ENCODE measurements around the gene CD300LD. TPM values are rescaled to one million over a fixed set of nuclear protein-coding genes. Genes with fewer than 3 reads are reported as not detected.

CD300LD gene
- total and polyA plus RNA-seq, 2 of the 8 experiments (the other 6 are each of a cell fraction or from before 2014, with no cell fraction given), result not detected

DNA sequence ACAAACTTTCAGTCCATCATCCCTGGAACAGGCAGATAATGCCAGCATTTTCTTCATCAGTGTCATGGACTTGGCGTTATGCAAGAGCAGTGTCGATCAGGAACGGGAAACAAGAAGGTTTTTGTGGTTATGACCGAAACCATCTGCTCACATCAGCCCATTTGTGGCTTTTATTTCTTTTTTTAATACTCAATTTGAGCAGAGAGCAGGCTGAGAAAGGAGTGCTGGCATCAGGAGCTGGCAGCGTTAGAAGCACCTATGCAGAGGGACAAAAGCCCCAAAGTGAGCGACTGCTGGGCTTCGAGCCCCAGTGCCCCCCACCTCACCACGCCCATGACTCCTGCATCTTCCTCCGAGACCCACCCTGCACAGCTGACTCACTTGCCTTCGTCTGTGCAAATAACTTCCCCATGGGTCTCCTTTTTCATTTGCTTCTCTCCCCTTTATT is 47.6 kb upstream of the CD300LD start:
- no peak overlapping the region for H4K5ac ChIP-seq (ENCODE audit: insufficient read length, low read depth, low read length)
- H2AFZ ChIP-seq (ENCODE audit: low read length), result no peak overlapping the region
- no peak overlapping the region for H2AK5ac ChIP-seq (ENCODE audit: low read depth, low read length)
- no peaks in the 10 kb centered on the region for H4K20me1 ChIP-seq (replicated peaks in 1 of 2; ENCODE audit: control insufficient read depth in 1 of 2, insufficient read depth in 2 of 2, low read length in 2 of 2)
- no peak overlapping the region for H3K14ac ChIP-seq (ENCODE audit: insufficient read length)
- no peaks in the 10 kb centered on the region for H3K79me2 ChIP-seq (ENCODE audit: control insufficient read depth in 1 of 2, insufficient read depth in 2 of 2, low read length in 2 of 2)
- no peak overlapping the region for H3K27ac ChIP-seq (ENCODE audit: low read depth, low read length)
- H3K23me2 ChIP-seq (ENCODE audit: low read depth, low read length), result no peaks in the 10 kb centered on the region
- H3K4me1 ChIP-seq (replicated peaks in 1 of 4; ENCODE audit: control insufficient read depth in 3 of 4, insufficient read depth in 4 of 4, low read length in 3 of 4), result peaks cover 3 to 20% (median 11%) of the 10 kb centered on the region in 4 experiments; a peak in 6 of 7 replicates
- H2BK120ac ChIP-seq (replicated peaks; ENCODE audit: low read depth, low read length), result no peak overlapping the region
- H3K9ac ChIP-seq (replicated peaks in 1 of 4; ENCODE audit: extremely low read depth in 1 of 4, low read depth in 3 of 4, low read length in 3 of 4), result no peak overlapping the region
- no peak for TF ChIP-seq POU5F1 (IDR thresholded peaks at IDR 0.05; ENCODE audit: low read depth, low read length)
- TF ChIP-seq NANOG (IDR thresholded peaks at IDR 0.05; ENCODE audit: insufficient read depth, low read depth, low read length, poor library complexity, severe bottlenecking), result no peak
- no peak for TF ChIP-seq RXRA (IDR thresholded peaks at IDR 0.05; ENCODE audit: insufficient read depth, low read depth, low read length)
- TF ChIP-seq TCF12 (IDR thresholded peaks at IDR 0.05; ENCODE audit: low read depth, low read length), result no peak
- no peak for TF ChIP-seq POLR2A (IDR thresholded peaks at IDR 0.05; ENCODE audit: control extremely low read depth in 1 of 2, low read depth in 2 of 2, low read length in 2 of 2)
- no peak for TF ChIP-seq BACH1 (IDR thresholded peaks at IDR 0.05; ENCODE audit: low read length)
- no peak for TF ChIP-seq CTBP2 (IDR thresholded peaks at IDR 0.05; ENCODE audit: borderline replicate concordance, insufficient read depth, insufficient read length, low read length)
- TF ChIP-seq SAP30 (IDR thresholded peaks at IDR 0.05; ENCODE audit: insufficient read depth, insufficient replicate concordance, low read length), result no peak
- CTCF ChIA-PET (ENCODE audit: partially characterized antibody), result interaction anchor here (0.7 to 1.0 kb wide), 4 partner anchors 34 to 271 kb away, joined by 3 to 4 read pairs (median 3); no protein-coding TSS in a partner anchor
- POLR2A ChIA-PET (ENCODE audit: partially characterized antibody), result no interaction called here
- H4K91ac ChIP-seq (replicated peaks; ENCODE audit: insufficient read length, low read length), result no peak overlapping the region
- no peak overlapping the region for H2BK12ac ChIP-seq (ENCODE audit: low read depth, low read length)
- H3K4me3 ChIP-seq (ENCODE audit: extremely low read depth in 1 of 4, insufficient read depth in 2 of 4, low read depth in 3 of 4, low read length in 4 of 4), result no peak overlapping the region
- no peak overlapping the region for H3K4me2 ChIP-seq (ENCODE audit: insufficient read depth in 1 of 2, low read depth in 2 of 2, low read length in 2 of 2)
- no peak for DNase-seq (ENCODE audit: low read depth in 1 of 2, low spot score in 2 of 2)
- H3K56ac ChIP-seq (replicated peaks; ENCODE audit: insufficient read length, low read depth, low read length), result no peak overlapping the region
- H3K23ac ChIP-seq (ENCODE audit: insufficient read length), result no peak overlapping the region
- no peak overlapping the region for H3K4ac ChIP-seq (replicated peaks; ENCODE audit: insufficient read length, low read depth, low read length)
- H3K27me3 ChIP-seq (replicated peaks in 1 of 4; ENCODE audit: control insufficient read depth in 3 of 4, extremely low read depth in 1 of 4, insufficient read depth in 3 of 4, low read length in 3 of 4), result no peaks in the 10 kb centered on the region
- no peak overlapping the region for H2BK5ac ChIP-seq (ENCODE audit: low read depth, low read length)
- no peaks in the 10 kb centered on the region for H3K36me3 ChIP-seq (ENCODE audit: control insufficient read depth in 2 of 4, insufficient read depth in 4 of 4, low read length in 3 of 4)
- no peaks in the 10 kb centered on the region for H3K9me3 ChIP-seq (ENCODE audit: insufficient read depth in 2 of 2, low read depth in 1 of 2, low read length in 1 of 2)
- no peak overlapping the region for H3K18ac ChIP-seq (ENCODE audit: extremely low read depth, low read length)
- H2BK20ac ChIP-seq (ENCODE audit: low read length), result no peak overlapping the region
- H2BK15ac ChIP-seq (ENCODE audit: low read length), result no peak overlapping the region
- H4K8ac ChIP-seq (ENCODE audit: extremely low read depth, insufficient read depth, low read length), result no peak overlapping the region
- no peak for FAIRE-seq
- 85% methylated on average over 10 of the region's 10 CpGs; no CpG with 5 or more reads in 1 of the 2 experiments for WGBS, 2 experiments (ENCODE audit: extremely low coverage in 1 of 2, insufficient coverage in 1 of 2, insufficient read length in 1 of 2, insufficient replicate concordance in 2 of 2, low coverage in 1 of 2, low lambda C conversion rate in 2 of 2, missing lambda C conversion rate in 1 of 2)
- no peaks in the 10 kb centered on the region for H3K79me1 ChIP-seq (ENCODE audit: low read depth, low read length)

Data from H1 (cell line).